HepG2 (cell line): ENCODE results near the gene EDC3. TPM values are rescaled to one million over a fixed set of nuclear protein-coding genes. Genes with fewer than 3 reads are reported as not detected.
A peak's percentile ranks its signal among the peaks of the same experiment; 100 is the strongest.

Source experiments
- DNMT1 ChIP-seq: sonication (generic); formaldehyde crosslinking; IDR thresholded peaks from 2 replicates; pipeline ENCODE4 v1.5.1; 2020; ENCODE audit warnings: mild to moderate bottlenecking, missing genetic modification reagents
- GABPA ChIP-seq, 2 experiments: IDR thresholded peaks; 2 replicates each; pipeline ENCODE4 v1.6.1; 2011 to 2016; ENCODE audit warnings: low read depth in 2 of 2, low read length in 1 of 2, missing biosample characterization in 1 of 2, missing genetic modification characterization in 1 of 2
- HDAC1 ChIP-seq: sonication (generic); formaldehyde crosslinking; IDR thresholded peaks from 2 replicates; pipeline ENCODE4 v1.5.1; 2020; ENCODE audit warnings: mild to moderate bottlenecking, missing genetic modification reagents
- HOXA9 ChIP-seq: sonication (generic); formaldehyde crosslinking; IDR thresholded peaks from 2 replicates; pipeline ENCODE4 v1.8.1; 2022; ENCODE audit warnings: missing genetic modification reagents, mild to moderate bottlenecking, moderate library complexity, borderline replicate concordance
- MED8 ChIP-seq: sonication (generic); formaldehyde crosslinking; IDR thresholded peaks from 2 replicates; pipeline ENCODE4 v1.8.1; 2023; ENCODE audit warnings: mild to moderate bottlenecking, missing genetic modification reagents; ENCODE audit not compliant: insufficient replicate concordance
- NBN ChIP-seq: fragments of 450-650 bp; conservative IDR thresholded peaks from 2 replicates; pipeline ENCODE4 v1.6.1; 2017
- NR2F2 ChIP-seq: IDR thresholded peaks from 2 replicates; pipeline ENCODE4 v1.6.1; 2012; ENCODE audit warnings: low read depth, inconsistent platforms, borderline replicate concordance
- PLRG1 ChIP-seq: fragments of 450-650 bp; conservative IDR thresholded peaks from 2 replicates; pipeline ENCODE4 v1.6.1; 2016
- REST ChIP-seq, 2 experiments: IDR thresholded peaks; 2 replicates each; pipeline ENCODE4 v1.6.1; 2011 to 2012; ENCODE audit warnings: low read length in 2 of 2, borderline replicate concordance in 1 of 2, low read depth in 1 of 2, mild to moderate bottlenecking in 1 of 2, moderate library complexity in 1 of 2
- SRSF4 ChIP-seq: fragments of 200-400 bp; formaldehyde crosslinking; IDR thresholded peaks from one replicate; pipeline ENCODE4 v1.6.1; 2018; ENCODE audit warnings: mild to moderate bottlenecking, low read depth, low read length, moderate library complexity; ENCODE audit not compliant: poor library complexity, severe bottlenecking
- STAT6 ChIP-seq: sonication (generic); formaldehyde crosslinking; IDR thresholded peaks from 2 replicates; pipeline ENCODE4 v1.4.0; 2020; ENCODE audit warnings: missing genetic modification reagents, mild to moderate bottlenecking, borderline replicate concordance
- TBX2 ChIP-seq: sonication (generic); formaldehyde crosslinking; IDR thresholded peaks from 2 replicates; pipeline ENCODE4 v1.5.0; 2020; ENCODE audit warnings: missing genetic modification reagents, mild to moderate bottlenecking, borderline replicate concordance
- THRA ChIP-seq: sonication (generic); formaldehyde crosslinking; IDR thresholded peaks from 2 replicates; pipeline ENCODE4 v1.4.0; 2020; ENCODE audit warnings: missing genetic modification reagents, borderline replicate concordance
- ZBTB3 ChIP-seq: sonication (generic); formaldehyde crosslinking; IDR thresholded peaks from 2 replicates; pipeline ENCODE4 v1.4.0; 2020; ENCODE audit warnings: low read depth, mild to moderate bottlenecking, moderate library complexity, missing genetic modification reagents, borderline replicate concordance
- ZBTB4 ChIP-seq: sonication (generic); formaldehyde crosslinking; IDR thresholded peaks from 2 replicates; pipeline ENCODE4 v1.4.0; 2020; ENCODE audit warnings: missing genetic modification reagents, mild to moderate bottlenecking, borderline replicate concordance
- ZNF230 ChIP-seq: sonication (generic); formaldehyde crosslinking; IDR thresholded peaks from 2 replicates; pipeline ENCODE4 v1.4.0; 2020; ENCODE audit warnings: mild to moderate bottlenecking, missing genetic modification reagents
- ZNF558 ChIP-seq: sonication (generic); formaldehyde crosslinking; IDR thresholded peaks from 2 replicates; pipeline ENCODE4 v1.9.0; 2022; ENCODE audit warnings: mild to moderate bottlenecking, missing genetic modification reagents, borderline replicate concordance
- polyA plus RNA-seq, 8 experiments: library from polyadenylated mRNA; depleted of rRNA in 3 of 8; stranded (reverse) in 7 of 8; unstranded in 1 of 8; fragments of >200 nt; fragmentation: Illumina TruSeq in 4 of 8; extraction: Trizol in 4 of 8; gene quantifications; 2 replicates each; pipeline versions ENCODE4 v1.2.1 to v1.2.3, GENCODE V29; 2011 to 2016; ENCODE audit warnings: low read depth in 4 of 8, missing spikeins in 1 of 8, mixed read lengths in 1 of 8; ENCODE audit not compliant: insufficient read depth in 1 of 8
- total RNA-seq, 5 experiments: library from RNA; depleted of rRNA; stranded (reverse); fragments of >200 nt; fragmentation: Illumina TruSeq; extraction: Trizol; gene quantifications; 2 replicates each; pipeline ENCODE4 v1.2.3, GENCODE V29; 2016; ENCODE audit warnings: low read depth in 1 of 5

The EDC3 gene
- total and polyA plus RNA-seq, 2 of the 13 experiments (the other 11 are each of a cell fraction or from before 2014, with no cell fraction given), result 17.4 to 32.0 TPM

- TF ChIP-seq SRSF4 (no peak), MED8 (CRISPR knock-in tag) (peak; percentile 60), ZBTB3 (CRISPR knock-in tag) (no peak; the same call in 1 of the 2 replicates), REST (IDR thresholded peaks at IDR 0.05; ENCODE audit: borderline replicate concordance in 1 of 2, low read depth in 1 of 2, low read length in 2 of 2) (peak in 1 of 2 experiments; percentile 7; a peak in 1 of 4 replicates), ZNF558 (CRISPR knock-in tag) (no peak), GABPA (IDR thresholded peaks at IDR 0.05; ENCODE audit: low read depth, low read length) (no peak), GABPA (CRISPR knock-in tag; IDR thresholded peaks at IDR 0.05; ENCODE audit: low read depth) (peak; percentile 77), ZNF230 (CRISPR knock-in tag) (no peak), NR2F2 (peak; percentile 88), PLRG1 (no peak), STAT6 (CRISPR knock-in tag) (no peak), ZBTB4 (peak; percentile 77; the same call in 1 of the 2 replicates), HOXA9 (CRISPR knock-in tag) (no peak), TBX2 (peak; percentile 79), THRA (CRISPR knock-in tag) (peak; percentile 83), DNMT1 (no peak), NBN (no peak), HDAC1 (CRISPR knock-in tag) (peak; percentile 96)
Observed at GRCh38 chr15:74730619-74731316, 34.9 kb upstream of the EDC3 start (continued).
